Measurements from ENCODE around the gene SNTB2. TPM values are rescaled to one million over a fixed set of nuclear protein-coding genes. Genes with fewer than 3 reads are reported as not detected.
"Not testable (repeated sequence)": the region's sequence is repeated elsewhere in the genome, so short reads cannot be mapped to it uniquely, and the experiment has no call there.

The SNTB2 gene
- total and polyA plus RNA-seq, 10 of the 15 experiments (the other 5 are each of a cell fraction or from before 2014, with no cell fraction given): 1.2 to 15.7 (median 5.0) TPM

GRCh38 chr16:69145658-69146057 is 41.3 kb upstream of the SNTB2 start:
- H3K27ac ChIP-seq (ENCODE audit: control insufficient read depth, insufficient read depth): no peak overlapping the region
- no peak for FAIRE-seq
- in situ Hi-C loops (cut with MboI) (no loop called here), intact Hi-C loops (cut with micrococcal nuclease; ENCODE audit: unreplicated experiment) (no loop called here)
- POLR2A ChIA-PET: interaction anchor here (0.6 kb wide), 2 partner anchors 48 to 389 kb away, joined by 3 to 4 read pairs; no protein-coding TSS in a partner anchor
- no peaks in the 10 kb centered on the region for H3K27me3 ChIP-seq (replicated peaks in 1 of 2; ENCODE audit: control insufficient read depth in 2 of 2, insufficient read depth in 2 of 2, low read length in 1 of 2)
- H4K20me1 ChIP-seq (ENCODE audit: control insufficient read depth, insufficient read depth): no peaks in the 10 kb centered on the region; the same call in 1 of the 2 replicates
- H3K4me3 ChIP-seq: no peak overlapping the region
- DNase-seq (ENCODE audit: low read depth, low spot score): no peak
- 98% methylated on average over 3 of the region's 4 CpGs for WGBS (ENCODE audit: insufficient coverage, insufficient replicate concordance, low lambda C conversion rate, missing lambda C conversion rate)
- no peak overlapping the region for H3K4me2 ChIP-seq (ENCODE audit: control insufficient read depth, insufficient read depth)
- SMC1A ChIA-PET (ENCODE audit: uncharacterized antibody, unreplicated experiment): interaction anchor here (1.1 kb wide), 1 partner anchor 144 kb away, joined by 3 read pairs; no protein-coding TSS in a partner anchor
- no peak for ATAC-seq
- H3K9ac ChIP-seq (ENCODE audit: control insufficient read depth, insufficient read depth, low read length): no peak overlapping the region
- RAD21 ChIA-PET (ENCODE audit: unreplicated experiment): no interaction called here
- no peaks in the 10 kb centered on the region for H3K4me1 ChIP-seq (ENCODE audit: control insufficient read depth, insufficient read depth, low read length)
- H3K9me3 ChIP-seq (replicated peaks; ENCODE audit: control insufficient read depth, insufficient read depth, low read length): no peaks in the 10 kb centered on the region
- CTCF ChIA-PET: interaction anchor here (1.0 kb wide), 1 partner anchor 142 kb away, joined by 3 read pairs; no protein-coding TSS in a partner anchor
- peaks cover 13 to 37% of the 10 kb centered on the region in 2 experiments for H3K36me3 ChIP-seq (ENCODE audit: control insufficient read depth in 2 of 2, insufficient read depth in 2 of 2, low read length in 1 of 2)
- no TSS peak for BruUV-seq (replicated peaks)
- no peak overlapping the region for H2AFZ ChIP-seq (ENCODE audit: control insufficient read depth, low read depth, low read length)
- H3K79me2 ChIP-seq (ENCODE audit: control insufficient read depth, insufficient read depth, low read length): peaks cover 1% of the 10 kb centered on the region
- TF ChIP-seq MTA2 (IDR thresholded peaks at IDR 0.05; ENCODE audit: low read depth) (no peak), EZH2 (IDR thresholded peaks at IDR 0.05; ENCODE audit: borderline replicate concordance, control insufficient read depth, low read depth, low read length) (no peak), PRDM15 (CRISPR knock-in tag; IDR thresholded peaks at IDR 0.05) (no peak), IRF4 (IDR thresholded peaks at IDR 0.05; ENCODE audit: low read depth, low read length) (no peak), FOXK2 (IDR thresholded peaks at IDR 0.05) (no peak), RAD21 (IDR thresholded peaks at IDR 0.05; ENCODE audit: insufficient read depth, low read depth, low read length) (no peak), TBL1XR1 (IDR thresholded peaks at IDR 0.05; ENCODE audit: low read depth, low read length) (no peak)

- ChIA-PET SMC1A (ENCODE audit: uncharacterized antibody, unreplicated experiment) (interaction anchor here (0.8 to 6.0 kb wide), 13 partner anchors 10 to 302 kb away, joined by 3 to 117 read pairs (median 4); partner anchors contain the start of gene SNTB2), POLR2A (interaction anchor here (0.6 kb wide), 1 partner anchor 17 kb away, joined by 3 read pairs; the partner anchor contains the start of genes CHTF8 and UTP4), CTCF (interaction anchor here (0.9 to 8.5 kb wide), 27 partner anchors 9 to 605 kb away, joined by 3 to 193 read pairs (median 4); partner anchors contain the start of genes NOB1 and SNTB2), RAD21 (ENCODE audit: unreplicated experiment) (interaction anchor here (0.7 to 5.6 kb wide), 6 partner anchors 15 to 155 kb away, joined by 3 to 69 read pairs (median 4); partner anchors contain the start of genes CHTF8 and UTP4)
- FAIRE-seq; H3K9ac ChIP-seq (ENCODE audit: control insufficient read depth, insufficient read depth, low read length); H3K4me2 ChIP-seq (ENCODE audit: control insufficient read depth, insufficient read depth); DNase-seq (ENCODE audit: low read depth, low spot score); H3K4me1 ChIP-seq (ENCODE audit: control insufficient read depth, insufficient read depth, low read length); H3K27ac ChIP-seq (ENCODE audit: control insufficient read depth, insufficient read depth); H3K79me2 ChIP-seq (ENCODE audit: control insufficient read depth, insufficient read depth, low read length); H2AFZ ChIP-seq (ENCODE audit: control insufficient read depth, low read depth, low read length); ATAC-seq; H4K20me1 ChIP-seq (ENCODE audit: control insufficient read depth, insufficient read depth); H3K27me3 ChIP-seq (replicated peaks in 1 of 2; ENCODE audit: control insufficient read depth in 2 of 2, insufficient read depth in 2 of 2, low read length in 1 of 2); H3K4me3 ChIP-seq; H3K9me3 ChIP-seq (replicated peaks; ENCODE audit: control insufficient read depth, insufficient read depth, low read length); BruUV-seq (replicated peaks): not testable (repeated sequence)
- in situ Hi-C loops (cut with MboI) (loop anchor here (5.0 kb wide), 1 partner anchor 138 kb away; no protein-coding TSS in a partner anchor), intact Hi-C loops (cut with micrococcal nuclease; ENCODE audit: unreplicated experiment) (loop anchor here (1.0 kb wide), 1 partner anchor 138 kb away; no protein-coding TSS in a partner anchor)
- WGBS (ENCODE audit: insufficient coverage, insufficient replicate concordance, low lambda C conversion rate, missing lambda C conversion rate): over 99% methylated on average over 9 of the region's 9 CpGs
- H3K36me3 ChIP-seq (ENCODE audit: control insufficient read depth in 2 of 2, insufficient read depth in 2 of 2, low read length in 1 of 2): peaks cover 10 to 29% of the 10 kb centered on the region in 2 experiments
Observed at GRCh38 chr16:69149621-69150020, 37.3 kb upstream of the SNTB2 start.
